Spleen (tissue), 7 donors: ENCODE results near the gene TMED4.

ENCODE experiments used
- CTCF ChIP-seq, 11 experiments: fragments of 200-600 bp in 7 of 11; fragments of 450-650 bp in 4 of 11; sonication (generic) in 4 of 11; IDR thresholded peaks in 8 of 11; conservative IDR thresholded peaks in 3 of 11; 1 replicate in 7 of 11; 2 replicates in 4 of 11; pipeline versions ENCODE4 v1.4.0 to v1.8.0; 2016 to 2021; ENCODE audit warnings: antibody characterized with exemption in 11 of 11, inconsistent platforms in 4 of 11, mild to moderate bottlenecking in 1 of 11
- POLR2A ChIP-seq, 3 donors: fragments of 450-650 bp; IDR thresholded peaks; one replicate each; pipeline ENCODE4 v1.5.1; 2017; ENCODE audit warnings: antibody characterized with exemption in 3 of 3, mild to moderate bottlenecking in 1 of 3
- POLR2AphosphoS5 ChIP-seq, 3 donors: sonication (generic); formaldehyde crosslinking; IDR thresholded peaks; one replicate each; pipeline ENCODE4 v1.5.1; 2017; ENCODE audit warnings: antibody characterized with exemption in 3 of 3
- donor health status: DM: no; HTN: no; CAD: no; lungs with moderate emphysema.
- donor health status: DM: no; HTN: no; CAD: no.
- donor health status: DM: no; HTN: no; CAD: no.

GRCh38 chr7:44618753-44619152 lies 36.7 kb upstream of the TMED4 start:
- TF ChIP-seq CTCF (IDR thresholded peaks at IDR 0.05 in 8 of 11, conservative IDR thresholded peaks at IDR 0.05 in 3 of 11) (no peak), POLR2A (IDR thresholded peaks at IDR 0.05) (no peak), POLR2AphosphoS5 (IDR thresholded peaks at IDR 0.05) (no peak)
